ENCODE results near the gene CDC42BPA.

Gene CDC42BPA

DNA sequence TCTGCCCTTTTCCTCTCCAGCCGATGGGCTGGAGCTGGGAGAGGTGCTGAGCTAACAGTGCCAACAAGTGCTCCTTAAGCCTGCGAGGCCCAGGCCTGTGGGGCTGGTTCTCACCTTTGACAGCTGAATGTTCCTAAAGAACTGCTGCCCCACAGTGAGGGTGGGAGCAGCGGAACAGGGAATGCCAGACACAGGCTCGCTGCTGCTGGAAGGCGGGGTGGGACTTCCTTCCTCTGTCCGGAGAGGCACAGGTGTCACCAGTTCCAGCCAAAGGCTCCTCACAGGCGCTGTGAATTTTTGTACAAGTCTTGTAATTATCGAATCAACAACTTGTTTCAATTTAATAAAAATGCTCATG is 331.1 kb downstream of the CDC42BPA start:
- DNase-seq, result no peak

DNA sequence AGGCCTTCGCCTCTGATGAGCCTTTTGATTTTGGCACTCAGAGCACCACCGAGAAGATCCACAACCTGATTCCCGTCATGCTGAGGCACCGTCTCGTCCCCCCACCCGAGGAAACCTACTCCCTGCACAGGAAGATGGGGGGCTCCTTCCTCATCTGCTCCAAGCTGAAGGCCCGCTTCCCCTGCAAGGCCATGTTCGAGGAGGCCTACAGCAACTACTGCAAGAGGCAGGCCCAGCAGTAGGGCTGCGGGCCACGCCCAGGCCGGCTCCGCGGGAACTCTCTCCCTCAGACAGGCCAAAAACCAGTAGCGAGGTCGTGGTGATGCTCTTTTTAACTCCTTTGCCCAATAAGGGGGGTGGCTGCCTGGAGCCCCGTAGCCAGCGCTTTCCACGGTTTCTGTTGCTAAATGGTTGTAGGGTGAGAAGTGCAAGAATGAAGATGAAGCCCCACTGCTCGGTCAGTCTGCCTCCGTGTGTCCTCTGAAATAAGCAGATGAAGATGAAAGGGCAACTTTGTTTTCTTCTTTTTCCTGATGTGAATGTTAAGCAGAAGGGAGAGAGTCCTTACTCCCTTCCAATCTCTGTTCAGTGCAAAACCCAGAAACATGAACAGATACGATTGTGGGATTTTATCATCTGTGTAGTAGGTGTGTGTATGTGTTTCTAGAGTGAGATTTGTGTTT is 331.7 kb downstream of the CDC42BPA start:
- DNase-seq, result no peak

DNA sequence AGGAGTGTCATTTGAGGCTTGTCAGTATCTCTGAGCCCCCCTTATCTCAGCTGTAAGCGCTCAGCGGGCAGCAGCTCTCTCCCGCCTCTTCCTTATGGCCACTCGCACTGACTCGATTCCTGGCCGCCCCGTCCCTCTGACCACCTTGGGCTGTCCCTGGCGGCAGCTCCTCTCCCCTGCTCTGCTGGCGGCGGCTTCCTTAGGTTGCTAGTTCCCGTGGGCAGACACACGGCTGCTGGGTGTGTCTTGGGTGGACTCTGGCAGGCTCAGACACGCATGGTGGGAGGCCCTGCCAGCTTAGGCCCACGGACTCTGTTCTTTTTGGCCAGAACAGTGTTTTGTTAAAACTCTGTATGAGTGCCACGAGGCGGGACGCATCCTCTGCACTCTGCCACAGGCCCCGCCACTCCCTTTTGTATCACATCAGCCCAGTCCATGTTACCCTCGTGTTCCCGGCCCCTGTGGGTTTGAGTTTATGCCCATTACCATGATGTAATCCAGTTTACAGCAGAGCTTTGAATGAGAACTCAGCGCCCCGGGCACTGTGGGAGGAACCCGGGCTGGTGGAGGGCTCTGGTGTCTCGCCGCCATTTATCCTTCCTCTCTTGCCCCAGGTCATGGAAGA is 332.3 kb downstream of the CDC42BPA start:
- DNase-seq, result no peak

DNA sequence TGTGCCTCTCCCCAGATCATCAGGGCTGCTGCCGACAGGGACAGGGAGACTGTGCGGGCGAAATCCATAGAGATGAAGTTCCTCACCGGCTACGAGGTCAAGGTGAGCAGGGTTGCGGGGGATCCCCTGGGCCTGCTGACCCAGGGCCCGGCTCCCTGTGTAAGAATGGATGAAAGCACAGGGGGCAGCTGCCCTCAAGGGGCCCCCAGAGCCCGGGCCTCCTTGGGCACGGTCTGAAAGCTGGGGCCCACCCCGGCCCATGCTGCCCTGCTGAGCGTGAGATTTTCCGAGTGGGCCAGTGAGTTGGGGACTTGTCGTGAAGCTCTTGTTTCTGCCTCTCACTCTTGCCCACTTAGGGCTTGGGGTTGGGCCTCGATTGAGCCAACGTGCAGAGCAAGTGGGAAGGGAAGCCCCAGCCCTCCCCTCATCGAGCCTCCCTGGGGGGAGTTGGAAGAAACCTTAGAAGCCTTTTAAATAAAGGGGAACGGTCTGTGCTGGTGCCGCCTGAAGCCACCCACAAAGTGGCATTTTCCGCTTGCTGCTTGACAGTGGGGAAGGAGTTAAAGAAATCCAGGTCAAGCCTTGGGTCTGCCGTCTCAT is 333.0 kb downstream of the CDC42BPA start:
- DNase-seq, result no peak

DNA sequence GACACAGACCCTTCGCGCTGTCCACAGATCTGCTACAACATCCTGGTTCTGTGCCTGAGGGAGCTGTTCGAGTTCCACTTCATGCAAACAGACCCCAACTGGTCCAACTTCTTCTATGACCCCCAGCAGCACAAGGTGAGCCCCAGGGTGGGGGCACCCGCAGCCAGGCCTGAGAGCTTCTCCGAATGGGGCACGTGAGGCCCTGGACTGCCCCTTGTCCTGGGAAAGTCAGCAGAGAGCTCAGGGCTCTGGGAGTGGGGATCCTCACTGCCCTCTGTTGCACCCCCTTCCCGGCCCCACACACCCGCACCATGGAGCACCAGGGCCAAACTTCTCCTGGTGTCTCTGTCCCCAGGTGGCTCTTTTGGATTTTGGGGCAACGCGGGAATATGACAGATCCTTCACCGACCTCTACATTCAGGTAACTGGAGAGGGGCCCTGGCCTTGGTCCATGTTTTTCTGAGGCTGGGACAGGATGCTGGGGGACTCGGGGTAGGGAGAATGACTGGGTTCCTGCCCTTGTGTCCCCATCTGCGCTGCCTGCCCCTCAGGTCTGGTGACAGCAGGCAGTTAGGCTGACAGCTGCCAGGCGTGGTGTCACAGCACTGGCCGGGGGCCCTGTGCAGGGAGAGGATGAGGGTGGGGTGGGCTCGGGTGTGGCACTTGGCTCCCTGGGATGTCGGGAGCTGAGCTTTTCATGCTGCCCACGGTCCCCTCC is 333.6 kb downstream of the CDC42BPA start:
- DNase-seq, result no peak

DNA sequence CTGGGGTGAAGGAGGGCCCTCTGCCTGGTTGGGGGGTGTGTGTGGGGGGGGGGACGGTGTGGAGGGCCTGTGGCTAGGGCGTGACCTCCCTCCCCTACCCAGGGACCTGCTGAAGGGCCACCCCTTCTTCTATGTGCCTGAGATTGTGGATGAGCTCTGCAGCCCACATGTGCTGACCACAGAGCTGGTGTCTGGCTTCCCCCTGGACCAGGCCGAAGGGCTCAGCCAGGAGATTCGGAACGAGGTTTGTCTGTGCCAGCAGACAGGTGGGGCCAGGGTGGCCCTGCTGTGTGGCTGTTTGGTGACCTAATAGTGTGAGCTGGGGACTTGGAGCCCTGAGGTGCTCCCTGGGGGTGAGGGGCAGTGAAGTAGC is 334.3 kb downstream of the CDC42BPA start:
- no peak for DNase-seq

DNA sequence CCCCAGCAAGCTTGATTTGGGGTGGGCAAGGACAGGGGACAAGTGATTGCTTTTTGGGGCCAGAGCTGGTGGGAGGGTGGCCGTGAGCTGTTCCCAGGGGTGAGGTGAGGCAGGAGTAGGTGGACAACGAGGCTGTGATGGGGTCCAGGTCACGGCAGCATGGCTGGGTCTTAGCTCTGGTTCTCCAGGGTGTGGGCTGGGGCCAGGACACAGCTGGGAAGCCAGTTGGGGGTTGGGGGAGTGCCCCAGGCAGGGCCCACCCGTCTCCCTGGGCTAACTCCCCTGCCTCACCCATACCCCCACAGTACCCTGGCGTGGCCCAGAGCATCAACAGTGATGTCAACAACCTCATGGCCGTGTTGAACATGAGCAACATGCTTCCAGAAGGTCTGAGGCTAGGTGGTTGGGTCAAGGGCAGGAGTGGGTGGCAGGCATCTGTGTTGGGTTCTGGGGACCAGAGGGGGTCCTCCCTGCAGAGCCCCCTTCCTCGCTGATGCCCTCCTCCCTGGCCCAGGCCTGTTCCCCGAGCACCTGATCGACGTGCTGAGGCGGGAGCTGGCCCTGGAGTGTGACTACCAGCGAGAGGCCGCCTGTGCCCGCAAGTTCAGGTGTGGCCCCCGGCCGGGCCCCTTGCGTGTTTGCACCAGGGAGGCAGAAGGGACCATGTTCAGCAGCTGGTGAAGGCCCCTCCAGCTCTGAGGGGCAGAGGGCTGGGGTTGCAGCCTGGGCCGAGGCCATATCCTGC is 334.9 kb downstream of the CDC42BPA start:
- no peak for DNase-seq

DNA sequence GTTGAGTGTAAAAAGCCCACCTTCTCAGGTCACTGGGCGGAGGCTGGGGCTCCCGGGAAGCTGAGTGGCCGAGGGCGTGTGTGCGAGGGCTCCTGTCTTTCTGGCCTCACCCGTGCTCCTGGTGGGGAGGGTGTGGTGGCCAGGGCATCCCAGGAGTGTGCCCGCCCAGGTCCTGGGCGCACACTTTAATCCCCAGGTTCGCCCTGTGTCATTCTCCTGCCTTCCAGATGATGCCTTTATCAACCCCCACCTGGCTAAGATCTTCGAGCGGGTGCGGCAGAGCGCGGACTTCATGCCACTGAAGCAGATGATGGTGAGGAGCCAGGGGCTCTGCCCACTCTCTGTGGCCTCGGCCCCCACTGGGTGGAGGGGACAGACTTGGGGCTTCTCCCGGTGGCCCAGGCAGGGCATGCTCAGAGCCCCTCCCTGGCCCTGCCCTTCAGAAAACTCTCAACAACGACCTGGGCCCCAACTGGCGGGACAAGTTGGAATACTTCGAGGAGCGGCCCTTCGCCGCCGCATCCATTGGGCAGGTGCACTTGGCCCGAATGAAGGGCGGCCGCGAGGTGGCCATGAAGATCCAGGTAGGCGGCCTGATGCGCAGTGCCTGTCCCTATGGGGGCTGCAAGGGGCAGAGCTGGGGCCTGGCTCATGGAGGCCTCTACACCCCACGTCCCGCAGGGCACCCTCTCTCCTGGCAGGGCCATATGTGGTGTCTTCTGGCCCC is 335.7 kb downstream of the CDC42BPA start:
- no peak for DNase-seq

DNA sequence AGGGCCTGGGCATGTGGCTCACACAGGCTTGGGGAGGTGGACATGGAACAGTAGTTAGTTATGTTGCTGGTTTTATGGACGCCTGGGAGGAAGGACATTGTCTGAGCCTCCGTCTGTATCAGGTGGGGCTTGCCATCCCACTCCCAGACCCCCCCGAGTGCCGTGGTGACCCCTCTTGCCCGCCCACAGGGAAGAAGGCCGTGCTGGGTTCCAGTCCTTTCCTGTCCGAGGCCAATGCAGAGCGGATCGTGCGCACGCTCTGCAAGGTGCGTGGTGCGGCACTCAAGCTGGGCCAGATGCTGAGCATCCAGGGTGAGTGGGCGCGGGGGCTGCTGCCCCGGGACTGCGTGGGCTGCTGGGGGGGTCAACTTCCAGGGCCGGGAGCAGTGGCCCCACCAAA is 336.5 kb downstream of the CDC42BPA start:
- no peak for DNase-seq

DNA sequence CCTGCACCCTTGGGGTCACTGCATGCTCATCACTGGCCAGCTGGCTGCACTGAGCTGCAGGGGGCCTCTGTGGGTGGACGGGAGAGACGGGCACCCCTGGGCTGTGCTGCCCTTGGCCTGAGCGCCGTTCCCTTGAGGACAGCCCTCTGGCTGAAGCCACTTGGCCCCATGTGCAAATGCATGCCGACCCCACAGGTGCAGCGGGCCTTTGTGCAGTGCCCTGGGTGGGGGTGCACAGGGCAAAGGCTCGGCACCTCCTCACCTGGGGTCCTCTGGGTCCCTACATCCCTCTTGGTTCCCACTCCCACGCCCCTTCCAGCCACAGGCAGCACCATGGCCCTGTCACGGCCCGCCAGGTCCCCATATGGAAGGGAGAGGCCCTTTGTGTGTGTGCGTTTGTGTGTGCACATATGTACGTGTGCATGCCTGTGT is 336.9 kb downstream of the CDC42BPA start:
- no peak for DNase-seq

DNA sequence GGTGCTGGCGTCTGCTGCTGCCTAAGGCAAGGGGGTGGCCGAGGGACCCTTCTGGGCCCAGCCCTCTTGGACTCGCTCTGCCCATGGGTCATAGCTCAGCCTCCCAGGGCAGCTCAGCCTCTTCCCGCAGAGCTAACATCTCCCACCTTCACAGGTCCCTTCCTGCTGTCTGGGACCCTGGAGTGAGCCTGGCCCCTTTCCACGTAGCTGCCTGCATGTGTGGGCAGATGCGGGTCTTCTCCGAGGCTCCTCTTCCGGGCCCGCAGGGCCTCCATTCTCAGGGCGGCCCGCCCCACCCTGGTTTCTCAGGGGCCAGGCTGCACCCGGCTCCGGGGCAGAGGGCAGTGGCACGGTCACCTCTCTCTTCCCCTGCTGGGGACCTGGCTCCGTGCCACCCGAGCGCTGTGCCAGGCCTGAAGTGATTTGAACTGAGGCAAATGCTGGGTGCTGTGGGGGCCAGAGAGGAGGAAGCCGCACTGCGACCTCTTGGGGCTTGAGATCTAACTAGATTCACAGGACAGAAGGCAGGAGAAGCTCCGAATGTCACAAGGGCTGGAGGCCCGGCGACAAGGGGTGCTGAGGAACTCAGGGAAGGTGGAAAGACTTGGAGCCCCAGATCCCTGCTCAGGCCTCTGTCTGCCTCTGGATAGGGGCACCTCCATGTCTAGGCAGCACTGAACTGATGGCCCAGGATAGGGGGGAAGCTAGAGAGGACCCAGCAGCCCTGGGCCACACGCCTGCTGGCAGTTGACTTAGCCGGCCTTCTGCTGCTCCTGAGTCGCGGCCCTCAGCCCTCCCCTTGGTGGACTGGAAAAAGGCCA is 337.5 kb downstream of the CDC42BPA start:
- no peak for DNase-seq

DNA sequence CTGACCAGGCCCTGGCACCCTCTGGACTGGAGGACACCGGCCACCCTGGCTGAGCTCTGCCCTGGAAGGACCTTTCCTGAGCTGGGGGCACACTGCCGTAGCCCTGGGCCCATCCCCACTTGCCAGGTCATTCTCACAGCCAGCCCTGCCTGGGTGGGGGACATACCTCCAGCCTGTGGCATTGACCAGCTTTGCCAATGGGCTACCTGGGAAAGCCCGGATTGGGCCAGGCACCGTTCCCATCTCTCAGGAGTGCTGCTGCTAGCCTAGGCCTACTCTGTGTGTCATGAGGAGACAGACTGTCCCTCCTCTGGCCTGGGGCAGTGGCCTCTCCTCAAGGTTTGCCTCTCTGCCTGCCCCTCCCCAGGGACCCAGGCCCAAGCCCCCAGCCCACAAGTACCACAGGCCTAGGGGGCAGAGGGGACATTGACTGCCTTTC is 338.2 kb downstream of the CDC42BPA start:
- DNase-seq, result no peak

DNA sequence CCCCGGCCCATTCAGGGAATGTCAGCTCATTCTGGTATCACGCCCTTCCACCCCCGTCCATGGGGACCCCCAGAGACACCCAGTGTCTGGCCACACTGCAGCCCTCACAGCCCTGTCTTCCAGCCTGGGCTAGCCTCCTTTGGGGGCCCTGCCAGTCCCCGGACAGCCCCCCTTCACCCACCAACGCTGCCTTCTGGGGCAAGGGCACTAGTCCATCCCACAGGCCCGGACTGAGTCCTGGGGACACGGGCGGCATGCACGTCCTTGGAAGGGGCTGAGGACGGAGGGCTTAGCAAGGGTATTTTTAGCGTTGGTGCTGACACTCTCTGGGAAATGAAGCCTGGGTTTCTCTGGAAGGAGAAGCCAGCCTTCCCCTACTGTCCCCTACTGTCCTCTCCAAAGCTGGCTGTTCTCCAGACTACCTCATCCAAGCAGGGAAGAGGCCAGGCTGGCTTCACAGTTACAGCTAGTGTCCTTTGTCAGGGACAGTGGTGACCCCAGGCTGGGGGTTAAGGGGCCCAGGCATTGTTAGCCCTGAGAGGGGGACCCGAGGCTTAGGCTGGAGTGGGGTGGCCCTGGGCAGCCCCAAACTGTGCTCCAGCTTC is 338.7 kb downstream of the CDC42BPA start:
- no peak for DNase-seq

DNA sequence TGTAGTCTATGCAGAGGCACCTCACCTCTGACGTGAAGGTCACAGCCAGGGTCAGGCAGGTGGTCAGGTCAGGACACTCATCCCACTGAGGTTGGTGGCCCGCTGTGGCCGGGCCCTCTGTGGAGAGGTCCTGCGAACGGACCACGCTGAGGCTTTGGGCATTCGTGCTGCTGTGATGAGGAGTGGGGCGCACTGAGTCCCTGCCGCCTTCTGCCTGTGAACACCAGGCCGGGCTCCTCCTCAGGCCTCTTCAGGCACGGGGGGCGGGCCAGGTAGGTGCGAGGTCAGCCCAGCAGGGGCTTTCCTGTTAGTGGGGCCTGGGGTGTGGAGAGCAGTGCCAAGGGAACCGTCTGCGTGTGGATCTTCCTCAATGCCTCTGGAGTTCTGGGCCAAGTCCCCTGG is 339.2 kb downstream of the CDC42BPA start:
- DNase-seq, result no peak

DNA sequence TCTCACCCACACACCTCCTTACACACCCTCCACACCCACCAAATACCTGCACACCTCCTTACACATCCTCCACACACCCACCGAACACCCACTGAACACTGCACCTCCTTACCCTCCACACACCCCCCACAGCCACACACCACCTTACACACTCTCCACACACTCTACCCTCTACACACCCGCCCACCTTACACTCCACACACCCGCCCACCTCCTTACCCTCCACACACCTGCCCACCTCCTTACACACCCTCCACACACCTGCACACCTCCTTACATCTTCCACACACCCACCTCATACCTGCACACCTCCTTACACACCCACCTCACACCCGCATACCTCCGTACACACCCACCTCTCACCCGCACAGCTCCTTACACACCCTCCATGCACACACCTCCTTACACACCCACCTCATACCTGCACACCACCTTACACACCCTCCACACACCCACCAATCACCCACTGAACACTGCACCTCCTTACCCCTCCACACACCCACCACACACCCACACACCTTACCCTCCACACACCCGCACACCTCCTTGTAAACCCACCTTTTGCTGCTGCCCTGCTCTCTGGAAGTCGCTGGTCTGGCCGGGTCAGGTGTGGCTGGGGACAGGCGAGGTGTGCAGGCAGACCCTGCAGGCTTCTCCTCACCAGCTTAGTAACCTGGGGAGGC is 339.7 kb downstream of the CDC42BPA start:
- no peak for DNase-seq

DNA sequence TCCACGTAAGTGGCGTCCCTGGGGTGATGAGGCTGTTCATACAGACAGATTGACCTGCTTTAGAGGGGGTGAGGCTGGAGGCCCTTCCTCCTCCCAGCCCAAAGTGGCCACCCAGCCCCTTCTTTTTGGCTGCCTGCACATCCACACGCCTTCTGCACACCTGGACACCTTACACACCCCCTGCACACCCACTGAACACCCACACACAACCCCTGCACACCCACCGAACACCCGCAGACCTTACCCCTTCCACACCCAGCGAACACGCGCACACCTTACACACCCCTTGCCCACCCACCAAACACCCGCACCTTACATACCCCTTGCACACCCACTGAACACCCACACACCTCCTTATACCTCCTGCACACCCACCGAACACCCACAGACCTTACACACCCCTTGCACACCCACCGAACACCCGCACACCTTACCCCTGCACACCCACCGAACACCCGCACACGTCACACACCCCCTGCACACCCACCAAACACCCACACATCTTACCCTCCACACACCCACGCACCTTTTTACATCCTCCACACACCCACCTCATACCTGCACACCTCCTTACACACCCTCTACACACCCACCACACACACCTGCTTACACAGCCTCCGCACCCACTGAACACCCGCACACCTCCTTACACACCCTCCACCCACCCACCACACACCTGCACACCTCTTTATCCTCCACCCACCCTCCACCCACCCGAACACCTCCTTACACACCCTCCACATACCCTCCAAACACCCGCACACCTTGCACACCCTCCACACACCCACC is 340.5 kb downstream of the CDC42BPA start:
- DNase-seq, result no peak

DNA sequence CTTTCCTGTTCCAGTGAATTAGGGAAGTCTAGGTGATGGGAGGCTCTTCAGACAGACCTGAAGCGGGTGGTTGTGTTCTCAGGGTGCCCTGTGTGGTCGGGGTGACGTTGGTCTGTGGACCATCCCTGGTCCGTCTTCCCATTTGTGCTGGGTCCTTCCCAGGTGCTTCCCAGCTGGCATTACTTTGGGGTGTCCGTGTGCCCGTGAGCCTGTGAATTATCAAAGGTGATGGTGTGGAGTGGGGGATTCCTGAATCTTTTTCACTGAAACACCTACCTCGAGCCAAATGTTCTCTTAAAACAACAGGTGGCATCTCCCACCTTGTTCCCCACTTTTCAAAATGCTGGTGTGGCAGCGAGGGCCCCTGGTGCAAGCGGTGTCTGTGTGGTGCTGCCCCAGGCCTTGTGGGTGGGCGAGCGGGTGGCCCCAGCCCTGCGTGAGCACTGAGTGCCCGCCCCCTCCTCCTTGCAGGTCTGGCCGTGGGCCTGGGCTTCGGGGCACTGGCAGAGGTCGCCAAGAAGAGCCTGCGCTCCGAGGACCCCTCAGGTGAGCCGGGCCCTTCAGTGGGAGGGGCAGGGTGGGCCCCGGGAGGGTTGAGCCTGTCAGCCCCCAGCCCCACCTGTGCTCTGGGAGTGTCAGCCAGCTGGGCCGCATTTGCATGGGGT is 341.2 kb downstream of the CDC42BPA start:
- DNase-seq, result no peak

DNA sequence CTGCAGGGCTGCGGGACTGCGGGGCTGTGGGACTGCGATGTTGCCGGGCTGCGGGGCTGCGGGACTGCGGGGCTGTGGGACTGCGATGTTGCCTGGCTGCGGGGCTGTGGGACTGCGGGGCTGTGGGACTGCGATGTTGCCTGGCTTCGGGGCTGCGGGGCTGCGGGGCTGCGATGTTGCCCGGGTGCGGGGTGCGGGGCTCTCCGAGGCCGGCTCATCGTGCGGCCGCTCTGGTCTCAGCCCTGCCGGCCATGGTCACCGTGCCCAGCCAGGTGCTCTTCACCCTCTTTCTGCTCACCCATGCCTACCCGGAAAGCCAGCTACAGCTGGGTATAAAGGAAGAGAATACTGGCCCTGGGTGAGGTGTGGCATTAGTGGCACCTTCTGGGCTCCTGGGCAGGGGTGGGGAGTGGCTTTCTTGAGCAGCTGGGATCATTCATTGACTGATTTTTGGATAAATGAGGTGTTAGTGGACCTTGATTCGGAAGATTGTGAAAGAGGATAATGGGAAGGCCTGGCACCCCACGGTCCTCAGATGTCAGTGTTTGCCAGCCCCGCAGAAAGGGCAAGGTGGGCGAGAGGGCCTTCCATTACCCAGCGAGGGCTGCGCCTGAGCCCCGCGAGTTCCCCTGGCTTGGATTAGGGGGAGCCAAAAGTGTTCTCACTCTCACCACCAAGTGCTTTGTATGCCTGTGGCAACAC is 341.9 kb downstream of the CDC42BPA start:
- no peak for DNase-seq
